NCI-H748 treated with DMSO at 0.1 percent for 48 hours (cell line): ENCODE results near the gene ATP6V0A1.
"Not testable (repeated sequence)": the region's sequence is repeated elsewhere in the genome, so short reads cannot be mapped to it uniquely, and the experiment has no call there.

Experiments used
- DNase-seq: peaks from one replicate; lab custom pipeline; 2025; lab: John Stamatoyannopoulos, UW

ATP6V0A1 gene

GRCh38 chr17:42519546-42520491 is 61.1 kb downstream of the ATP6V0A1 start:
- no peak for DNase-seq

DNA sequence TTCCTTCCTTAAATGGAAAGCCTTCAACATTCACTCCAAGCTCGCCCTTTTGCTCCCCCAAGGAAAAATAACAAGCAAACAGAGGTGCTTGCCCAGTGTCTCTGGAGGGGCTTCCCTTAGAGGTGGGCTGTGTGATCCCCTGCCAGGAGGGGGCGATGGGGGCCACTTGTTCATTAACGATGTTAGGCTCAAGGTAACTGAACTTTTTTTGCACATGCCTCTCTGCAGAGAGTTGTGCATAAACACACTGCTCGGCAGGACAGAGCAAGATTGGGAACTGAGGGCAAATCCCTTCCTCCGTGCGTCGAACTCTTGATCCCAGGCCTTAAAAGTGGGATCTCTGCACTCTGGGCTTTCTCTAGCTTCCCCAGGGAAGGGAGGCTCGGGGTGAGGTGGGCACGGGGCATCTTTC is 61.9 kb downstream of the ATP6V0A1 start:
- DNase-seq: no peak

GRCh38 chr17:42521036-42521435 is 62.4 kb downstream of the ATP6V0A1 start:
- no peak for DNase-seq

GRCh38 chr17:42521666-42522262 is 63.1 kb downstream of the ATP6V0A1 start:
- no peak for DNase-seq

GRCh38 chr17:42522263-42522790 is 63.6 kb downstream of the ATP6V0A1 start:
- no peak for DNase-seq

DNA sequence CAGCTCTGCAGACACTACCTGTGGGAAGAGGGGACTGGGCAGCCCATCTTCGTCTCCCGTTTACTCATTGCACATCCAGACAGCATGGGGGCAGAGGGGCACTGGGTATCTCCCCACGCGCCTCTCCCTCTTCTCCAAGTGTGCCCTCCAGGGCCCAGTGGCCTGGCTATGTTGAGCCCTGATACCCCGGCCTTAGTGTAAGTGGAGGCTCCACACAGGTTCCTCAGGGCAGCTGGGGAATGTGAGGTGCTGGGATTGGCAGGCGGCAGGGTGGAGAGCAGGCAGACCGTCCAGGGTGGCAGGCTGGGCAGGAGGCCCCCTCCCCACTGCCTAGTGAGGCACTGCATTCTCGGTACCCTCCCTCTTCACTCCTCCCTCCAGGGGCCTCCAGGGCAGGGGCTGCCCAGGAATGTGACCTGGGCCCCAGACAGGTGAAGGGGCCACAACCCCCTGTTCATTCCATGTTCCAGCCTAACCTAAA is 64.2 kb downstream of the ATP6V0A1 start:
- DNase-seq: no peak

- no peak for DNase-seq
Observed at GRCh38 chr17:42525221-42525620, 66.5 kb downstream of the ATP6V0A1 start.

GRCh38 chr17:42526031-42526444 is 67.4 kb downstream of the ATP6V0A1 start:
- no peak for DNase-seq

DNA sequence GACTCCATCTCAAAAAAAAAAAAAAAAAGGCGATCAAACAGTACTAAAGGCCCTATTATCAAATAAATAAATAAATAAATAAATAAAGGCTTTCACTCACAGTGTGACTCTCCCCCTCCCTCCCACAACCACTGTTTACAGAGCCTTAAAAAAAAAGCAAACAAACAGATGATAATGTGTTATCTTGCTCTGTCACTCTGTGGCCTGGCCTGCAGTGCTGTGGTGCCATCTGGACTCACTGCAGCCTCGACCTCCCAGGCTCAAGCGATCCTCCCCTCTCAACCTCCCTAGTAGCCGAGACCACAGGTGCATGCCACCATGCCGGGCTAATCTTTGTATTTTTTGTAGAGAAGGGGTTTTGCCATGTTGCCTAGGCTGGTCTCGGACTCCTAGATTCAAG is 69.3 kb downstream of the ATP6V0A1 start:
- no peak for DNase-seq

GRCh38 chr17:42529061-42529460 is 70.4 kb downstream of the ATP6V0A1 start:
- no peak for DNase-seq

- peak; percentile 49 for DNase-seq
Observed at GRCh38 chr17:42530952-42531454, 72.3 kb downstream of the ATP6V0A1 start.

GRCh38 chr17:42531455-42532354 is 73.0 kb downstream of the ATP6V0A1 start:
- DNase-seq: peak; percentile 32

DNA sequence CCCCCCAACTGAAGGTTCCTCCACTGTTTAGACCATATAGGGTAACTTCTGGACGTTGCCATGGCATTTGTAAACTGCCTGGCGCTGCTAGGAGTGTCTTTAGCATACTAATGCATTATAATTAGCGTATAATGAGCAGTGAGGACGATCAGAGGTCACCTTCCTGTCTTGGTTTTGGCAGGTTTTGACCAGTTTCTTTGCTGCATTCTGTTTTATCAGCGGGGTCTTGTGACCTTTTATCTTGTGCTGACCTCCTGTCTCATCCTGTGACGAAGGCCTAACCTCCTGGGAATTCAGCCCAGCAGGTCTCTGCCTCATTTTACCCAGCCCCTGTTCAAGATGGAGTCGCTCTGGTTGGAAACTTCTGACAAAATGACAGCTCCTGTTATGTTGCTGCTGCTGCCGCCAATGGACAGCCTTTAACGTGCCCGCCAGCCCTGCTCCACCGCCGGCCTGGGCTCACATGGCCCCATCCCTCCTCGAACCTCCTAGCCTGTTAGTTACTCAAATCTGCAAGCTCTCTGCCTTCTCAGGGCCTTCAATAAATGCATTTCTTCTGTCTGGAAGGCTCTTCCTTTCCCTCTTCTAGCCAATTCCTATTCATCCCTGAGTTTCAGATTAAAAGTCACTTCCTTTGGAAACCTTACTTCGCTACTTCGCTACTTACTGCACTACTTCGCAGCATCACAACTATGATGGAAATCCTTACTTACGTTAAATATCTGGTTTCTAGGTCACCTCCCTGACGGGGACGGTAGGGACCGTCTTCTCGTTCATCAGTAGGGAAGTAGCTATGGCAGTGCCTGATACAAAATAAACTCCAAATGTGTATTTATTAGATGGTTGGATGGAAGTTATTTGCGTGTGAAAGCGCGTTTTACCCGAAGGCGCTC is 76.7 kb downstream of the ATP6V0A1 start:
- no peak for DNase-seq

GRCh38 chr17:42536048-42536371 is 77.3 kb downstream of the ATP6V0A1 start, which contains the start of gene NAGLU:
TSS of gene NAGLU (plus strand) at chr17:42536241. CDS start at chr17:42536273, 32 bp downstream.
- peak; percentile 58 for DNase-seq

GRCh38 chr17:42536372-42537155 is 77.9 kb downstream of the ATP6V0A1 start:
- DNase-seq: peak; percentile 61

GRCh38 chr17:42537156-42537805 is 78.6 kb downstream of the ATP6V0A1 start:
- DNase-seq: no peak

GRCh38 chr17:42537826-42538451 is 79.3 kb downstream of the ATP6V0A1 start:
- no peak for DNase-seq

DNA sequence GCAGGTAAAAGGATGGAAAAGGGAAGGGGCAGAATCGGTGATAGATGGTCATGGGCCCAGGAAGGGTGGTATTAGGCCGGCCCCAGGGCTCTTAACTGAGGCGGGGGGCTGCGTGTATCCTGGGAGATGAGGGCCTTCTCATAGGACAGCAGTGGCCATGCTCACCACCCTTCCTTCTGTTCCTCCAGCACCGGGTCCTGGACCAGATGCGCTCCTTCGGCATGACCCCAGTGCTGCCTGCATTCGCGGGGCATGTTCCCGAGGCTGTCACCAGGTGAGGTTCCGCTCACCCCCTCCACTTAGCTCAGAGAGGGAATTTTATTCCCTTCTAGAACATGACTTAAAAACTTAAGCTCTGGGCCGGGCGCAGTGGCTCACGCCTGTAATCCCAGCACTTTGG is 79.8 kb downstream of the ATP6V0A1 start:
- DNase-seq: no peak

DNA sequence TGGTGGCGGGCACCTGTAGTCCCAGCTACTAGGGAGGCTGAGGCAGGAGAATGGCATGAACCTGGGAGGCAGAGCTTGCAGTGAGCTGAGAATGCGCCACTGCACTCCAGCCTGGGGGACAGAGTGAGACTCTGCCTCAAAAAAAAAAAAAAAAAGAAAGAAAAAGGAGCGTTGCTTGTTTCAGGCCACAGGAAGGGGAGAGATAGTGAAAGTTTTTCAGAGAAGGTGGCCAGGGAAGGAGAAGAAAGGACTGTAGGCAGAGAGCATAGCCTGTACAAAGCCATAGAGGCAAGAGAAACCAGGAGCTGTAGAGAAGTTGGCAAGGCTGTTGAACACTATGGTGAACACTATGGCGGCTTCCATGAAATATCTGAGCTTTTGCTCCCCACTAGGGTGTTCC is 81.9 kb downstream of the ATP6V0A1 start:
- not testable (repeated sequence) for DNase-seq
